GM12878 (cell line): ENCODE data around the gene DNAH8. TPM values are rescaled to one million over a fixed set of nuclear protein-coding genes. Genes with fewer than 3 reads are reported as not detected.

Source experiments
- ATAC-seq: fragments of 200-7000 bp; cut with Tn5 transposase; 3 replicates; pipeline ENCODE4 v1.9.1; 2020; ENCODE audit warnings: mild to moderate bottlenecking, moderate library complexity
- BruUV-seq: library from RNA; stranded (reverse); fragments of 400-500 nt; replicated peaks from 2 replicates; lab custom pipeline; 2021; lab: Mats Ljungman, UMichigan
- CTCF ChIA-PET: fragments of 300-600 bp; sonication (Branson Sonifier 250); formaldehyde crosslinking; extraction: SDS; loops from one replicate; lab custom pipeline; 2021; ENCODE audit warnings: inconsistent platforms; lab: Yijun Ruan, JAX
- POLR2A ChIA-PET: fragments of 350-600 bp; formaldehyde crosslinking; extraction: SDS; loops from one replicate; lab custom pipeline; 2021; ENCODE audit warnings: inconsistent platforms; lab: Charles Lee
- RAD21 ChIA-PET: fragments of 300-600 bp; sonication (Branson Sonifier 250); formaldehyde crosslinking; loops from one replicate; lab custom pipeline; 2023; ENCODE audit warnings: antibody characterized with exemption; ENCODE audit not compliant: unreplicated experiment; lab: Charles Lee
- SMC1A ChIA-PET: fragments of 300-600 bp; sonication (Branson Sonifier 250); formaldehyde crosslinking; loops from one replicate; lab custom pipeline; 2023; ENCODE audit not compliant: unreplicated experiment, uncharacterized antibody; lab: Charles Lee
- DNase-seq: peaks from one replicate; pipeline ENCODE4 v3.0.0-alpha.2; 2011; ENCODE audit warnings: low read depth, low spot score
- FAIRE-seq: peaks from 3 replicates; lab custom pipeline; 2011; peaks lifted over from hg19 to GRCh38; lab: Jason Lieb, UNC
- H2AFZ ChIP-seq: 2 replicates; pipeline ENCODE4 v1.6.0; 2011; ENCODE audit warnings: low read depth, low read length, control low read depth; ENCODE audit not compliant: control insufficient read depth
- H3K27ac ChIP-seq: 2 replicates; pipeline ENCODE4 v1.5.1; 2011; ENCODE audit warnings: control low read depth; ENCODE audit not compliant: control insufficient read depth, insufficient read depth
- H3K27me3 ChIP-seq, 2 experiments: replicated peaks in 1 of 2; 2 replicates each; pipeline versions ENCODE4 v1.6.0 to v1.6.1; 2011; ENCODE audit warnings: low read length in 1 of 2; ENCODE audit not compliant: control insufficient read depth in 2 of 2, insufficient read depth in 2 of 2
- H3K36me3 ChIP-seq, 2 experiments: 2 replicates each; pipeline ENCODE4 v1.5.1; 2011; ENCODE audit warnings: low read length in 1 of 2; ENCODE audit not compliant: control insufficient read depth in 2 of 2, insufficient read depth in 2 of 2
- H3K4me1 ChIP-seq: 2 replicates; pipeline ENCODE4 v1.6.1; 2011; ENCODE audit warnings: mild to moderate bottlenecking, low read length, moderate library complexity, mixed read lengths; ENCODE audit not compliant: control insufficient read depth, insufficient read depth
- H3K4me2 ChIP-seq: 2 replicates; pipeline ENCODE4 v1.6.0; 2011; ENCODE audit warnings: control low read depth; ENCODE audit not compliant: control insufficient read depth, insufficient read depth
- H3K4me3 ChIP-seq: fragments of 200-600 bp; sonication (generic); 2 replicates; pipeline ENCODE4 v1.5.1; 2016
- H3K79me2 ChIP-seq: 2 replicates; pipeline ENCODE4 v1.6.0; 2011; ENCODE audit warnings: low read length; ENCODE audit not compliant: control insufficient read depth, insufficient read depth
- H3K9ac ChIP-seq: 2 replicates; pipeline ENCODE4 v1.8.0; 2011; ENCODE audit warnings: low read length, control low read depth, mixed read lengths; ENCODE audit not compliant: control insufficient read depth, insufficient read depth
- H3K9me3 ChIP-seq: replicated peaks from 3 replicates; pipeline ENCODE4 v1.5.1; 2011; ENCODE audit warnings: mild to moderate bottlenecking, low read length; ENCODE audit not compliant: control insufficient read depth, insufficient read depth
- H4K20me1 ChIP-seq: 2 replicates; pipeline ENCODE4 v1.6.0; 2011; ENCODE audit not compliant: control insufficient read depth, insufficient read depth
- DPF2 ChIP-seq: fragments of 450-650 bp; IDR thresholded peaks from 2 replicates; pipeline ENCODE4 v1.6.1; 2017; ENCODE audit warnings: mild to moderate bottlenecking
- KLF5 ChIP-seq: fragments of 450-650 bp; IDR thresholded peaks from 2 replicates; pipeline ENCODE4 v1.6.1; 2014; ENCODE audit warnings: mild to moderate bottlenecking; ENCODE audit not compliant: partially characterized antibody
- MEF2B ChIP-seq: fragments of 450-650 bp; IDR thresholded peaks from 2 replicates; pipeline ENCODE4 v1.6.1; 2018; ENCODE audit warnings: mild to moderate bottlenecking, moderate library complexity; ENCODE audit not compliant: partially characterized antibody, poor library complexity, severe bottlenecking
- MYC ChIP-seq: IDR thresholded peaks from 2 replicates; pipeline ENCODE4 v1.6.1; 2011; ENCODE audit warnings: mild to moderate bottlenecking, low read length, moderate library complexity, inconsistent platforms; ENCODE audit not compliant: insufficient read depth, insufficient replicate concordance, insufficient read length, severe bottlenecking
- NFIC ChIP-seq: IDR thresholded peaks from 2 replicates; pipeline ENCODE4 v1.6.1; 2012; ENCODE audit warnings: low read depth, mild to moderate bottlenecking, inconsistent platforms, low read length, moderate library complexity
- POLR2A ChIP-seq: IDR thresholded peaks from 2 replicates; pipeline ENCODE4 v1.6.1; 2011; ENCODE audit warnings: low read depth, mild to moderate bottlenecking, low read length
- RBBP5 ChIP-seq: fragments of 200-600 bp; sonication (generic); conservative IDR thresholded peaks from 2 replicates; pipeline ENCODE4 v1.6.1; 2016
- RUNX3 ChIP-seq: IDR thresholded peaks from 2 replicates; pipeline ENCODE4 v1.6.1; 2012; ENCODE audit warnings: low read length, inconsistent platforms
- SIN3A ChIP-seq: IDR thresholded peaks from 2 replicates; pipeline ENCODE4 v1.6.1; 2012; ENCODE audit warnings: low read depth, low read length, improper control_type of control experiment
- SP1 ChIP-seq: IDR thresholded peaks from one replicate; pipeline ENCODE4 v1.6.1; 2011; ENCODE audit warnings: low read depth, low read length
- TCF3 ChIP-seq: IDR thresholded peaks from 2 replicates; pipeline ENCODE4 v1.6.1; 2012; ENCODE audit warnings: low read depth, mild to moderate bottlenecking, low read length, borderline replicate concordance; ENCODE audit not compliant: insufficient read depth
- YBX1 ChIP-seq: fragments of 450-650 bp; IDR thresholded peaks from 2 replicates; pipeline ENCODE4 v1.6.1; 2016; ENCODE audit warnings: antibody characterized with exemption
- ZSCAN29 ChIP-seq: fragments of 450-650 bp; IDR thresholded peaks from 2 replicates; pipeline ENCODE4 v1.6.1; 2017; ENCODE audit warnings: mild to moderate bottlenecking, moderate library complexity
- WGBS: methylation state at CpG from one replicate; pipeline ENCODE4 v1.1.6; 2016; ENCODE audit warnings: low lambda C conversion rate; ENCODE audit not compliant: insufficient replicate concordance, insufficient coverage; ENCODE audit errors: missing lambda C conversion rate; 5-methylcytosine and 5-hydroxymethylcytosine counted together
- in situ Hi-C: fragments of 300-500 bp; cut with MboI; formaldehyde crosslinking; loops from 9 replicates; pipeline ENCODE4 v1.14.3; 2018; ENCODE audit warnings: mixed read lengths
- intact Hi-C: fragments of 100-400 bp; cut with micrococcal nuclease; formaldehyde crosslinking; loops from one replicate; pipeline ENCODE4 v1.14.2; 2022; ENCODE audit not compliant: unreplicated experiment
- polyA plus RNA-seq, 11 experiments: library from polyadenylated mRNA; depleted of rRNA in 4 of 11; unstranded in 6 of 11; stranded (reverse) in 5 of 11; fragments of >200 nt; fragmentation: Nextera tagmentation in 4 of 11; fragmentation: Illumina TruSeq in 1 of 11; extraction: Ambion mirVana in 4 of 11; extraction: Trizol in 1 of 11; gene quantifications; 1 replicate in 1 of 11; 2 replicates in 10 of 11; pipeline versions ENCODE4 v1.2.1 to v1.2.3, GENCODE V29; 2011 to 2016; ENCODE audit warnings: inconsistent platforms in 2 of 11, missing spikeins in 2 of 11, low read depth in 1 of 11
- total RNA-seq, 4 experiments: library from RNA; depleted of rRNA in 3 of 4; stranded (reverse); fragments of >200 nt in 3 of 4; fragmentation: Illumina TruSeq in 1 of 4; extraction: Trizol in 1 of 4; gene quantifications; 2 replicates each; pipeline versions ENCODE4 v1.2.1 to v1.2.3, GENCODE V29; 2013 to 2021
- TF ChIP-seq, protein P1 (sequence below): IDR thresholded peaks from 2 replicates; pipeline ENCODE4 v1.6.1; 2011; ENCODE audit warnings: low read depth, low read length, improper control_type of control experiment, borderline replicate concordance
- TF ChIP-seq, protein P2 (sequence below): fragments of 150-350 bp; IDR thresholded peaks from 2 replicates; pipeline ENCODE4 v1.6.1; 2014; ENCODE audit warnings: mild to moderate bottlenecking, low read depth, low read length

Gene DNAH8
- total and polyA plus RNA-seq, 10 of the 15 experiments (the other 5 are each of a cell fraction or from before 2014, with no cell fraction given) = 0.02 to 0.34 (median 0.10) TPM; not detected in 3

DNA sequence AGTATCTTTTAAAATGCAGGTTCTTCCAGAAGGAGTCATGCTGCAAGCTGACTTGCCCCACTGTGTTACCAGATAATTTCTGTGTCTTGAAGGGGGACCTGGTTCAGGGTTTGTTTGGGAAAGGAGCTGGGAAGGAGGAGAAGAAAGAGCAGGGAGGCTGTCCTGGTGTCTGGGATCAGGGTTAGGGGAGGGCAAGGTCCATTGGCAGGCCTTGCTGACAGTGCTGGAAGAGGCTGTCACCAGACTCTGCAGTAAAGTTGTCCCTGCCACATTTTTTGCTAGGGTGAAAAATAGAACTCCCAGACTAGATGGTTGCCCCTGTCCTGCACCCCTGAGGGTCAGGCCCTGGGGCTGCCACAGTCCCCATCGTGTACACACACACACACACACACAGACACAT is 348.4 kb downstream of the DNAH8 start:
- H3K4me2 ChIP-seq = no peak overlapping the region
- BruUV-seq = no TSS peak
- SMC1A ChIA-PET = no interaction called here
- WGBS = 0% methylated on average over 1 of the region's 1 CpG
- intact Hi-C loops (no loop called here), in situ Hi-C loops (no loop called here)
- no peaks in the 10 kb centered on the region for H3K79me2 ChIP-seq
- H3K9me3 ChIP-seq = no peaks in the 10 kb centered on the region
- TF ChIP-seq RUNX3 = no peak
- TF ChIP-seq KLF5 = no peak
- TF ChIP-seq RBBP5 = no peak
- TF ChIP-seq NFIC = no peak
- TF ChIP-seq, protein P1, sequence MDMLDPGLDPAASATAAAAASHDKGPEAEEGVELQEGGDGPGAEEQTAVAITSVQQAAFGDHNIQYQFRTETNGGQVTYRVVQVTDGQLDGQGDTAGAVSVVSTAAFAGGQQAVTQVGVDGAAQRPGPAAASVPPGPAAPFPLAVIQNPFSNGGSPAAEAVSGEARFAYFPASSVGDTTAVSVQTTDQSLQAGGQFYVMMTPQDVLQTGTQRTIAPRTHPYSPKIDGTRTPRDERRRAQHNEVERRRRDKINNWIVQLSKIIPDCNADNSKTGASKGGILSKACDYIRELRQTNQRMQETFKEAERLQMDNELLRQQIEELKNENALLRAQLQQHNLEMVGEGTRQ = no peak
- TF ChIP-seq, protein P2, sequence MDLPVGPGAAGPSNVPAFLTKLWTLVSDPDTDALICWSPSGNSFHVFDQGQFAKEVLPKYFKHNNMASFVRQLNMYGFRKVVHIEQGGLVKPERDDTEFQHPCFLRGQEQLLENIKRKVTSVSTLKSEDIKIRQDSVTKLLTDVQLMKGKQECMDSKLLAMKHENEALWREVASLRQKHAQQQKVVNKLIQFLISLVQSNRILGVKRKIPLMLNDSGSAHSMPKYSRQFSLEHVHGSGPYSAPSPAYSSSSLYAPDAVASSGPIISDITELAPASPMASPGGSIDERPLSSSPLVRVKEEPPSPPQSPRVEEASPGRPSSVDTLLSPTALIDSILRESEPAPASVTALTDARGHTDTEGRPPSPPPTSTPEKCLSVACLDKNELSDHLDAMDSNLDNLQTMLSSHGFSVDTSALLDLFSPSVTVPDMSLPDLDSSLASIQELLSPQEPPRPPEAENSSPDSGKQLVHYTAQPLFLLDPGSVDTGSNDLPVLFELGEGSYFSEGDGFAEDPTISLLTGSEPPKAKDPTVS = no peak
- no peak for TF ChIP-seq ZSCAN29
- TF ChIP-seq TCF3 = no peak
- TF ChIP-seq MYC = no peak
- no peak for TF ChIP-seq DPF2
- no peak for TF ChIP-seq SP1
- no peak for TF ChIP-seq POLR2A
- TF ChIP-seq YBX1 = no peak
- no peak for TF ChIP-seq MEF2B
- TF ChIP-seq SIN3A = no peak
- no peak overlapping the region for H3K9ac ChIP-seq
- POLR2A ChIA-PET = no interaction called here
- no peaks in the 10 kb centered on the region for H3K4me1 ChIP-seq
- H2AFZ ChIP-seq = no peak overlapping the region
- DNase-seq = no peak
- peaks cover 0 to 6% of the 10 kb centered on the region in 2 experiments; a peak in 3 of 4 replicates for H3K27me3 ChIP-seq
- H4K20me1 ChIP-seq = no peaks in the 10 kb centered on the region
- CTCF ChIA-PET = no interaction called here
- H3K27ac ChIP-seq = no peak overlapping the region
- H3K4me3 ChIP-seq = no peak overlapping the region
- ATAC-seq = no peak
- no peaks in the 10 kb centered on the region for H3K36me3 ChIP-seq
- RAD21 ChIA-PET = no interaction called here
- FAIRE-seq = no peak
